ENCODE data around the gene LYRM1. TPM values are rescaled to one million over a fixed set of nuclear protein-coding genes. Genes with fewer than 3 reads are reported as not detected.

The LYRM1 gene
- total and polyA plus RNA-seq, 10 of the 15 experiments (the other 5 are each of a cell fraction or from before 2014, with no cell fraction given) = 18.4 to 54.4 (median 38.0) TPM

DNA sequence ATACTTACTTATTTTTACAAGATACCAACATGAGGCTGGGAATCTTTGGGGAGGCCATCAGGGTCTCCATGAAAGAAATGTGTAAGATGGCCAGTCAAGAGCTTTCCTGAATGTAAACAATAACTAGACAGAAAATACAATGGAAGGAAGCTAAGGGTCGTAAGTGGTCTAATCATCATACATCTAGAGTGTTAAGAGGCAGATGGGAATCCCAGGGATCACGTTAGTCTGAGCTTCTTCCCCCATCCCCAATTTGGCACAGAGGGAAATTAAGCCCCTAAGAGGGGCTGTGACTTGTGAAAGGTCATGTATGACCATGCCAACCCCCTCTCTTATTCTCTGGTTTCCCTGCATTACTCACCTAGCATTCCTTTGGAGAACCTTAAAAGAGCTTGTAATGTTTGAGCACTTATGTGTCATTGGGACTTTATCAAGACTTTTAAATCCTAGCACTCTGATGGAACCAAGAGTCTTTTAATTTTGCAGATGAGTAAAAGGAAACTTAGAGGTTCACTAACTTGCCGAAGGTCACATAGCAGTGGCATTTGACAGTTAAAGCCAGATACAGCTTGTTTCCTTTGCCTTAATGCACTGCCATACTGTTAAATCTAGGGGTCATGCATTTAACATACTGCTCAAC is 46.5 kb upstream of the LYRM1 start (continued):
- TF ChIP-seq, protein P1, sequence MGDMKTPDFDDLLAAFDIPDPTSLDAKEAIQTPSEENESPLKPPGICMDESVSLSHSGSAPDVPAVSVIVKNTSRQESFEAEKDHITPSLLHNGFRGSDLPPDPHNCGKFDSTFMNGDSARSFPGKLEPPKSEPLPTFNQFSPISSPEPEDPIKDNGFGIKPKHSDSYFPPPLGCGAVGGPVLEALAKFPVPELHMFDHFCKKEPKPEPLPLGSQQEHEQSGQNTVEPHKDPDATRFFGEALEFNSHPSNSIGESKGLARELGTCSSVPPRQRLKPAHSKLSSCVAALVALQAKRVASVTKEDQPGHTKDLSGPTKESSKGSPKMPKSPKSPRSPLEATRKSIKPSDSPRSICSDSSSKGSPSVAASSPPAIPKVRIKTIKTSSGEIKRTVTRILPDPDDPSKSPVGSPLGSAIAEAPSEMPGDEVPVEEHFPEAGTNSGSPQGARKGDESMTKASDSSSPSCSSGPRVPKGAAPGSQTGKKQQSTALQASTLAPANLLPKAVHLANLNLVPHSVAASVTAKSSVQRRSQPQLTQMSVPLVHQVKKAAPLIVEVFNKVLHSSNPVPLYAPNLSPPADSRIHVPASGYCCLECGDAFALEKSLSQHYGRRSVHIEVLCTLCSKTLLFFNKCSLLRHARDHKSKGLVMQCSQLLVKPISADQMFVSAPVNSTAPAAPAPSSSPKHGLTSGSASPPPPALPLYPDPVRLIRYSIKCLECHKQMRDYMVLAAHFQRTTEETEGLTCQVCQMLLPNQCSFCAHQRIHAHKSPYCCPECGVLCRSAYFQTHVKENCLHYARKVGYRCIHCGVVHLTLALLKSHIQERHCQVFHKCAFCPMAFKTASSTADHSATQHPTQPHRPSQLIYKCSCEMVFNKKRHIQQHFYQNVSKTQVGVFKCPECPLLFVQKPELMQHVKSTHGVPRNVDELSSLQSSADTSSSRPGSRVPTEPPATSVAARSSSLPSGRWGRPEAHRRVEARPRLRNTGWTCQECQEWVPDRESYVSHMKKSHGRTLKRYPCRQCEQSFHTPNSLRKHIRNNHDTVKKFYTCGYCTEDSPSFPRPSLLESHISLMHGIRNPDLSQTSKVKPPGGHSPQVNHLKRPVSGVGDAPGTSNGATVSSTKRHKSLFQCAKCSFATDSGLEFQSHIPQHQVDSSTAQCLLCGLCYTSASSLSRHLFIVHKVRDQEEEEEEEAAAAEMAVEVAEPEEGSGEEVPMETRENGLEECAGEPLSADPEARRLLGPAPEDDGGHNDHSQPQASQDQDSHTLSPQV (IDR thresholded peaks at IDR 0.05) = no peak
- no peak for TF ChIP-seq YY1 (IDR thresholded peaks at IDR 0.05; ENCODE audit: low read depth, low read length)
- TF ChIP-seq MTA2 (IDR thresholded peaks at IDR 0.05; ENCODE audit: low read depth) = no peak
- TF ChIP-seq ZNF217 (IDR thresholded peaks at IDR 0.05) = no peak
- no peak for TF ChIP-seq MXI1 (IDR thresholded peaks at IDR 0.05; ENCODE audit: low read depth, low read length)
- no peak for TF ChIP-seq HDGF (IDR thresholded peaks at IDR 0.05)
- TF ChIP-seq, protein P2, sequence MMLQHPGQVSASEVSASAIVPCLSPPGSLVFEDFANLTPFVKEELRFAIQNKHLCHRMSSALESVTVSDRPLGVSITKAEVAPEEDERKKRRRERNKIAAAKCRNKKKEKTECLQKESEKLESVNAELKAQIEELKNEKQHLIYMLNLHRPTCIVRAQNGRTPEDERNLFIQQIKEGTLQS (IDR thresholded peaks at IDR 0.05; ENCODE audit: borderline replicate concordance, extremely low read depth, low read depth, low read length) = no peak
- no peak for TF ChIP-seq CREB1 (IDR thresholded peaks at IDR 0.05; ENCODE audit: low read depth)
- TF ChIP-seq, protein P3, sequence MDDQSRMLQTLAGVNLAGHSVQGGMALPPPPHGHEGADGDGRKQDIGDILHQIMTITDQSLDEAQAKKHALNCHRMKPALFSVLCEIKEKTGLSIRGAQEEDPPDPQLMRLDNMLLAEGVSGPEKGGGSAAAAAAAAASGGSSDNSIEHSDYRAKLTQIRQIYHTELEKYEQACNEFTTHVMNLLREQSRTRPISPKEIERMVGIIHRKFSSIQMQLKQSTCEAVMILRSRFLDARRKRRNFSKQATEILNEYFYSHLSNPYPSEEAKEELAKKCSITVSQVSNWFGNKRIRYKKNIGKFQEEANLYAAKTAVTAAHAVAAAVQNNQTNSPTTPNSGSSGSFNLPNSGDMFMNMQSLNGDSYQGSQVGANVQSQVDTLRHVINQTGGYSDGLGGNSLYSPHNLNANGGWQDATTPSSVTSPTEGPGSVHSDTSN (IDR thresholded peaks at IDR 0.05; ENCODE audit: insufficient replicate concordance, low read depth, low read length) = no peak

Data from GM12878 (cell line).